VCaP (cell line): Measurements from ENCODE around the gene KRCC1.

Experiments
- H3K27ac ChIP-seq: fragments of 450-650 bp; 2 replicates; pipeline ENCODE4 v1.5.1; 2017
- CTCF ChIP-seq: fragments of 450-650 bp; conservative IDR thresholded peaks from 2 replicates; pipeline ENCODE4 v1.5.1; 2017; ENCODE audit warnings: mild to moderate bottlenecking, moderate library complexity

The KRCC1 gene

GRCh38 chr2:88055371-88056128 is at the start of gene KRCC1:
TSS of gene KRCC1 (minus strand) at chr2:88055783. CDS start at chr2:88028563, 27,220 bp downstream.
- TF ChIP-seq CTCF = no peak
- H3K27ac ChIP-seq = peak within 1 kb of the TSS; percentile 87

- no peak for TF ChIP-seq CTCF
- H3K27ac ChIP-seq = no peak overlapping the region
Measured at GRCh38 chr2:88100489-88100858, 44.9 kb upstream of the KRCC1 start.

- TF ChIP-seq CTCF = no peak
- no peak overlapping the region for H3K27ac ChIP-seq
Measured at GRCh38 chr2:88099798-88100488, 44.4 kb upstream of the KRCC1 start.

GRCh38 chr2:88098558-88098900 is 42.9 kb upstream of the KRCC1 start:
- H3K27ac ChIP-seq = no peak overlapping the region
- TF ChIP-seq CTCF = no peak

- no peak for TF ChIP-seq CTCF
- H3K27ac ChIP-seq = no peak overlapping the region
Measured at GRCh38 chr2:88097891-88098557, 42.4 kb upstream of the KRCC1 start.

GRCh38 chr2:88097192-88097591 is 41.6 kb upstream of the KRCC1 start:
- H3K27ac ChIP-seq = no peak overlapping the region

More at GRCh38 chr2:88097192-88097591, 41.6 kb upstream of the KRCC1 start:
- no peak for TF ChIP-seq CTCF
